Heart right ventricle (tissue), 16 donors: ENCODE measurements around the gene PPP3CA. TPM values are rescaled to one million over a fixed set of nuclear protein-coding genes. Genes with fewer than 3 reads are reported as not detected.

Experiments
- ATAC-seq, 8 donors: fragments of 200-7000 bp; cut with Tn5 transposase; one replicate each; pipeline ENCODE4 v1.9.1; 2020; ENCODE audit warnings: mild to moderate bottlenecking in 8 of 8, moderate library complexity in 8 of 8, moderate number of reproducible peaks in 1 of 8
- DNase-seq, 2 donors: peaks; one replicate each; pipeline ENCODE4 v3.0.0-alpha.2; 2020
- H3K27ac ChIP-seq, 10 donors: fragments of 200-600 bp; sonication (generic) in 2 of 10; one replicate each; pipeline versions ENCODE4 v1.5.0 to v1.8.0; 2020 to 2022; ENCODE audit warnings: mild to moderate bottlenecking in 3 of 10
- H3K27me3 ChIP-seq, 7 donors: fragments of 200-600 bp; one replicate each; pipeline ENCODE4 v1.8.0; 2021 to 2022; ENCODE audit warnings: mild to moderate bottlenecking in 2 of 7
- H3K36me3 ChIP-seq, 9 donors: fragments of 200-600 bp; sonication (generic) in 1 of 9; one replicate each; pipeline versions ENCODE4 v1.5.0 to v1.8.0; 2020 to 2022; ENCODE audit warnings: mild to moderate bottlenecking in 2 of 9
- H3K4me1 ChIP-seq, 9 donors: fragments of 200-600 bp; sonication (generic) in 1 of 9; one replicate each; pipeline versions ENCODE4 v1.5.0 to v1.8.0; 2020 to 2022; ENCODE audit warnings: mild to moderate bottlenecking in 4 of 9
- H3K4me3 ChIP-seq, 10 donors: fragments of 200-600 bp; sonication (generic) in 2 of 10; one replicate each; pipeline versions ENCODE4 v1.5.0 to v1.8.0; 2020 to 2022; ENCODE audit warnings: mild to moderate bottlenecking in 7 of 10, moderate library complexity in 2 of 10
- H3K9me3 ChIP-seq, 11 donors: fragments of 200-600 bp in 10 of 11; sonication (generic) in 2 of 11; one replicate each; pipeline versions ENCODE4 v1.5.0 to v1.8.0; 2013 to 2022; ENCODE audit warnings: mild to moderate bottlenecking in 2 of 11, control low read depth in 1 of 11, moderate library complexity in 1 of 11
- WGBS, 2 donors: extraction: QIAGEN DNeasy Blood & Tissue Kit; methylation state at CpG; one replicate each; pipeline ENCODE4 v1.1.7; 2013; ENCODE audit warnings: inconsistent platforms in 1 of 2; 5-methylcytosine and 5-hydroxymethylcytosine counted together
- intact Hi-C, 10 donors: fragments of 100-400 bp; cut with DNase I; formaldehyde crosslinking; loops; one replicate each; pipeline versions ENCODE4 v1.11.1 to v1.14.2; 2022
- polyA plus RNA-seq, 2 donors: library from polyadenylated mRNA; stranded (reverse); fragments of 200-250 nt; gene quantifications; one replicate each; pipeline ENCODE4 v1.2.3, GENCODE V29; 2013
- total RNA-seq, 10 donors: library from RNA; stranded (reverse); fragmentation: NEBNext Ultra II Directional in 3 of 10; extraction: Animal tissue kit (Norgen Biotek cat#: 25700) in 3 of 10; gene quantifications; one replicate each; pipeline versions ENCODE4 v1.2.1 to v1.2.4, GENCODE V29; 2021 to 2023
- TF ChIP-seq, protein P1 (sequence below), 9 donors: fragments of 200-600 bp; sonication (generic) in 2 of 9; IDR thresholded peaks; one replicate each; pipeline versions ENCODE4 v1.5.0 to v1.8.0; 2021 to 2022; ENCODE audit warnings: antibody characterized with exemption in 9 of 9, mild to moderate bottlenecking in 5 of 9, moderate library complexity in 1 of 9
- donor health status: Arrhythmogenic right ventricular cardiomyopathy.
- donor health status: ischemic (EF 13 %, LVEDD 7.1; RV severe dilation, severe dysfunction).
- donor health status: healthy with polysubstance abuse.
- donor health status: DM: no; HTN: yes; CAD: no.
- donor health status: DM: no; HTN: no; CAD: no.
- donor health status: ischemic (EF 25% LVEDD 6.9; RV normal size, moderate dysfunction).
- donor health status: ischemic (EF 25% LVEDD 5.7; RV mildly dilated, moderate dysfunction).
- donor health status: healthy.
- donor health status: DM: yes; HTN: yes; CAD: no.
- donor health status: Ischemic cardiomyopathy.
- donor health status: ischemic (EF 35%, LVEDD 5.7; RV mildly dilated, moderate dysfunction).
- donor health status: nonischemic (EF 11% LVEDD 7.7; RV severe dilation, severe dysfunction).
- donor health status: DM: yes; HTN: yes; CAD: no.
- donor health status: PGD.
- donor health status: ischemic (EF 29% LVEDD 5.4; RV normal size, mild dysfunction).
- donor health status: nonischemic (EF 23%, LVEDD 6.1; RV moderate dilation, normal function).

The PPP3CA gene
- total and polyA plus RNA-seq, 12 donors = 8.1 to 30.8 (median 19.1) TPM

DNA sequence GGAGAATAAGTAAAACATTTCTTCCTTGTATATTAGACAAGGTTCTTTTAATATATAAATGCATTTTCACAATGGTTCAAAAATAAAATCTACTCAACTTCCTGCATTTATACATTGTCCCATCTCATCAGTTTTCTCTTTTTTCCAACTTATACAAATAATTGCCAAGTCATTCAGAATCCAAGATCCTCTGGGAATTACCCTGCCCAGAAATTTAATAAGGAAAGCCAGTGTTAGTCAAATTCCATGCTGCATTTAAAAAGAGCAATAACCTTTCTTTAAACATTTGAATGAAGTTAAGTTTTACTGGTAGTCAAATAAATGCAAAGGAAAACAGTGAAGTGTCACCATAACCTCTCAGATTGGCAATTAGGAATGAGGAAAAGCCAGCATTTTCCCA, 357.9 kb downstream of the PPP3CA start:
- TF ChIP-seq, protein P1, sequence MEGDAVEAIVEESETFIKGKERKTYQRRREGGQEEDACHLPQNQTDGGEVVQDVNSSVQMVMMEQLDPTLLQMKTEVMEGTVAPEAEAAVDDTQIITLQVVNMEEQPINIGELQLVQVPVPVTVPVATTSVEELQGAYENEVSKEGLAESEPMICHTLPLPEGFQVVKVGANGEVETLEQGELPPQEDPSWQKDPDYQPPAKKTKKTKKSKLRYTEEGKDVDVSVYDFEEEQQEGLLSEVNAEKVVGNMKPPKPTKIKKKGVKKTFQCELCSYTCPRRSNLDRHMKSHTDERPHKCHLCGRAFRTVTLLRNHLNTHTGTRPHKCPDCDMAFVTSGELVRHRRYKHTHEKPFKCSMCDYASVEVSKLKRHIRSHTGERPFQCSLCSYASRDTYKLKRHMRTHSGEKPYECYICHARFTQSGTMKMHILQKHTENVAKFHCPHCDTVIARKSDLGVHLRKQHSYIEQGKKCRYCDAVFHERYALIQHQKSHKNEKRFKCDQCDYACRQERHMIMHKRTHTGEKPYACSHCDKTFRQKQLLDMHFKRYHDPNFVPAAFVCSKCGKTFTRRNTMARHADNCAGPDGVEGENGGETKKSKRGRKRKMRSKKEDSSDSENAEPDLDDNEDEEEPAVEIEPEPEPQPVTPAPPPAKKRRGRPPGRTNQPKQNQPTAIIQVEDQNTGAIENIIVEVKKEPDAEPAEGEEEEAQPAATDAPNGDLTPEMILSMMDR (IDR thresholded peaks at IDR 0.05) = no peak
- H3K27ac ChIP-seq = no peak overlapping the region
- H3K27me3 ChIP-seq = no peaks in the 10 kb centered on the region
- DNase-seq (no peak), ATAC-seq (no peak)
- no peaks in the 10 kb centered on the region for H3K36me3 ChIP-seq
- no peak overlapping the region for H3K4me3 ChIP-seq
- H3K4me1 ChIP-seq = peaks cover 0 to 9% (median 0%) of the 10 kb centered on the region in 9 donors
- peaks cover 0 to 3% (median 0%) of the 10 kb centered on the region in 11 donors for H3K9me3 ChIP-seq
- intact Hi-C loops = no loop called here

DNA sequence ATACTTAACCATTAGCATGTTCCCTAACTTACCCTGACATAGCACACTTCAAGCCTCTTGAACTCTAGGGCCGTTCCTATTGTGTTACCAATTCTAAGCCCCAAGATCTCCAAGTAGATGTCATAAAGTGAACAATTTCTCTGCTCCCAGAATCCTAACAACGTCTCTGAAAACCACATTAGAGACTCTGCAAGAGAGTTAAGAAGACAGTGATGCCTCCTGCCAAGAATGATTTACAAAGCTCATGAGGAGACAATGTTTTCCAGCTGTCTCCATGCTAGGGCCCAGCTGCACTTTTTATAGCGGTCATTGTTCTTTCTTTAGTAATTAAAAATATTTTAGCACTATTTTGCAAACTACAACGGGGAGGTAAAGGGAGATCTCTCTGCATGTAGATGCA, 358.4 kb downstream of the PPP3CA start:
- intact Hi-C loops = no loop called here

DNA sequence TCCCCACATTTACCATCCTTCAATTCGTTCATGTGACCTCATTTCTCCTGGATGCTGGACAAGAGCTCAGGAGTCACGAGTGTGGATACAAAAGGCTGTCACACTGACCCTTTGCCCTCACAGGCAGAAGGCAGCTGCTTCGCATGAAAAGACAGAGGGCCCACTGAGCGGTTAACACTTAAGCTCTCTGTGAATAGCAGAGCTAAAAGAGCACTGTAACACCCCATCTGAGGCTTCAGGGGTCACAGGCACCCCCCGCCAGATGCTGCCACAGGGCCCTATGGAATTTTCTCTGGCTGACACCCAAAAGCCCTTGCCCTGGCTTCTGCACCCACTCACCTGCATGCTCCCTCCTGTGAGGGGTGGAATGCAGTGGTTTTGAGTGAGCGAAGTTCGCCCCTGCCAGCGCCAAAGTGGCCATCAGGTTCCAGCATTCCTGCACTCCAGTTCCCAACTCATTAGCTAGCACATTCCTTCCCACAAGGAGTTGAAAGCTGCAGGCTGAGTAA, 360.9 kb downstream of the PPP3CA start:
- Histone ChIP-seq H3K4me3 (no peak overlapping the region), H3K27ac (no peak overlapping the region), H3K36me3 (no peaks in the 10 kb centered on the region), H3K4me1 (peaks cover 0 to 28% (median 0%) of the 10 kb centered on the region in 9 donors), H3K9me3 (peaks cover 0 to 3% (median 0%) of the 10 kb centered on the region in 11 donors), H3K27me3 (no peaks in the 10 kb centered on the region)
- 54 to 57% methylated on average over 8 of the region's 8 CpGs for WGBS, 2 donors
- ATAC-seq = peak in 3 of 8 donors; percentile 43 to 58 (median 47)
- intact Hi-C loops = no loop called here
- TF ChIP-seq, protein P1 (IDR thresholded peaks at IDR 0.05) = no peak
- DNase-seq = no peak

More for the DNA sequence above, 358.4 kb downstream of the PPP3CA start:
- 65 to 72% methylated on average over 4 of the region's 4 CpGs for WGBS, 2 donors
- ATAC-seq (no peak), DNase-seq (no peak)
- TF ChIP-seq, protein P1 (IDR thresholded peaks at IDR 0.05) = no peak
- Histone ChIP-seq H3K9me3 (peaks cover 0 to 3% (median 0%) of the 10 kb centered on the region in 11 donors), H3K4me1 (peaks cover 0 to 9% (median 0%) of the 10 kb centered on the region in 9 donors), H3K4me3 (no peak overlapping the region), H3K27ac (no peak overlapping the region), H3K27me3 (no peaks in the 10 kb centered on the region), H3K36me3 (no peaks in the 10 kb centered on the region)

DNA sequence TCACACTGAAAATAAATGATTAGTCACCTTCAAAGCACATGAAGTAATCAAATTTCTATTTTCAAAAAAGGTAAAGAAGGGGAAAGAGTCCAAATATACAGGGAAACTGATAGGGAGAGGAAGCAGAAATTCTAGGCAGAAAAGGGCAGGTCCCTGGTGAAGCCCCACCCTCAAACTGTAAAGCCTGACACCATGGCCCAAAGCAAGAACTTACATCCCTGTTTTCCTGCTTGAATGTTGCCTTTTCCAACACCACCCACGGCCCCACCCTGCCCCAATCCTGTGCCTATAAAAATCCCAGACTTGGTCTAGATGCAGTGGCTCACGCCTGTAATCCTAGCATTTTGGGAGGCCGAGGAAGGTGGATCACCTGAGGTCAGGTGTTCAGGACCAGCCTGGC, 361.8 kb downstream of the PPP3CA start:
- no peak overlapping the region for H3K4me3 ChIP-seq
- TF ChIP-seq, protein P1 (IDR thresholded peaks at IDR 0.05) = no peak
- WGBS, 2 donors = 94 to 99% methylated on average over 3 of the region's 3 CpGs

More for the DNA sequence above, 361.8 kb downstream of the PPP3CA start:
- H3K9me3 ChIP-seq = peaks cover 0 to 3% (median 0%) of the 10 kb centered on the region in 11 donors
- no peak for DNase-seq
- ATAC-seq = no peak
- H3K27me3 ChIP-seq = no peaks in the 10 kb centered on the region
- no peaks in the 10 kb centered on the region for H3K36me3 ChIP-seq
- H3K27ac ChIP-seq = peak overlapping the region in 1 of 10 donors; percentile 24
- intact Hi-C loops = no loop called here
- H3K4me1 ChIP-seq = peaks cover 0 to 33% (median 0%) of the 10 kb centered on the region in 9 donors
